Activated T-cell treated with anti-CD3 and anti-CD28 coated beads, Interleukin-2, amount 50 U/mL, for 4 hours (primary cell): ENCODE data around the gene ZFYVE16. TPM values are rescaled to one million over a fixed set of nuclear protein-coding genes. Genes with fewer than 3 reads are reported as not detected.
A peak's percentile ranks its signal among the peaks of the same experiment; 100 is the strongest.
"Not testable (repeated sequence)": the region's sequence is repeated elsewhere in the genome, so short reads cannot be mapped to it uniquely, and the experiment has no call there.

Experiments
- ATAC-seq, 2 donors: fragments of 200-7000 bp; cut with Tn5 transposase; one replicate each; pipeline ENCODE4 v1.10.0; 2021
- DNase-seq: peaks from one replicate; pipeline ENCODE4 v3.0.0-alpha.2; 2020
- H3K27me3 Mint-ChIP-seq: one replicate; pipeline ENCODE4 v1.8.0; 2021; ENCODE audit warnings: low read depth, mixed read lengths
- H3K36me3 Mint-ChIP-seq: one replicate; pipeline ENCODE4 v1.8.0; 2022; ENCODE audit warnings: mixed read lengths; ENCODE audit not compliant: insufficient read depth
- H3K4me1 Mint-ChIP-seq: one replicate; pipeline ENCODE4 v1.8.0; 2021; ENCODE audit warnings: low read depth, mixed read lengths
- H3K4me3 Mint-ChIP-seq: one replicate; pipeline ENCODE4 v1.8.0; 2021; ENCODE audit warnings: mild to moderate bottlenecking, moderate library complexity, mixed read lengths
- H3K9me3 Mint-ChIP-seq: one replicate; pipeline ENCODE4 v1.8.0; 2021; ENCODE audit warnings: mixed read lengths
- total RNA-seq, 3 donors: library from RNA; stranded (reverse); gene quantifications; one replicate each; pipeline ENCODE4 v1.2.1, GENCODE V29; 2021

The ZFYVE16 gene
- total RNA-seq, 3 donors from 2014 or later, result 4.0 to 5.1 (median 4.9) TPM

GRCh38 chr5:80399526-80400239, 8.2 kb upstream of the ZFYVE16 start:
- DNase-seq (no peak), ATAC-seq (peak; percentile 41 to 46)
- peaks cover 15% of the 10 kb centered on the region for H3K27me3 Mint-ChIP-seq
- H3K4me1 Mint-ChIP-seq, result no peaks in the 10 kb centered on the region
- H3K4me3 Mint-ChIP-seq, result no peak overlapping the region
- no peaks in the 10 kb centered on the region for H3K9me3 Mint-ChIP-seq
- H3K36me3 Mint-ChIP-seq, result no peaks in the 10 kb centered on the region

GRCh38 chr5:80400368-80400767, 7.5 kb upstream of the ZFYVE16 start:
- H3K27me3 Mint-ChIP-seq, result peaks cover 14% of the 10 kb centered on the region

GRCh38 chr5:80403782-80404181, 4.1 kb upstream of the ZFYVE16 start:
- Mint-ChIP-seq H3K4me1 (peaks cover 7% of the 10 kb centered on the region), H3K36me3 (no peaks in the 10 kb centered on the region), H3K4me3 (no peak overlapping the region), H3K27me3 (peaks cover 2% of the 10 kb centered on the region), H3K9me3 (no peaks in the 10 kb centered on the region)
- no peak for DNase-seq
- no peak for ATAC-seq

More at GRCh38 chr5:80400368-80400767, 7.5 kb upstream of the ZFYVE16 start:
- H3K4me3 Mint-ChIP-seq, H3K36me3 Mint-ChIP-seq, H3K4me1 Mint-ChIP-seq, H3K9me3 Mint-ChIP-seq, DNase-seq, ATAC-seq: not testable (repeated sequence)

- no peaks in the 10 kb centered on the region for H3K36me3 Mint-ChIP-seq
Measured at GRCh38 chr5:80406980-80407734, 707 bp upstream of the ZFYVE16 start.

GRCh38 chr5:80408484-80409366, 861 bp downstream of the ZFYVE16 start:
- Mint-ChIP-seq H3K27me3 (no peaks in the 10 kb centered on the region), H3K4me3 (peak overlapping the region; percentile 90), H3K4me1 (peaks cover 18% of the 10 kb centered on the region), H3K36me3 (no peaks in the 10 kb centered on the region), H3K9me3 (no peaks in the 10 kb centered on the region)
- peak; percentile 24 for DNase-seq
- ATAC-seq, result peak; percentile 46 to 56

More at GRCh38 chr5:80406980-80407734, 707 bp upstream of the ZFYVE16 start:
- Mint-ChIP-seq H3K27me3 (no peaks in the 10 kb centered on the region), H3K4me1 (peaks cover 18% of the 10 kb centered on the region), H3K4me3 (peak overlapping the region; percentile 90), H3K9me3 (no peaks in the 10 kb centered on the region)
- DNase-seq (no peak), ATAC-seq (no peak)

GRCh38 chr5:80409367-80409966, 1.6 kb downstream of the ZFYVE16 start:
- Mint-ChIP-seq H3K36me3 (peaks cover 4% of the 10 kb centered on the region), H3K4me1 (peaks cover 20% of the 10 kb centered on the region), H3K27me3 (no peaks in the 10 kb centered on the region), H3K9me3 (no peaks in the 10 kb centered on the region), H3K4me3 (peak overlapping the region; percentile 90)
- ATAC-seq (no peak), DNase-seq (no peak)

- Mint-ChIP-seq H3K9me3 (no peaks in the 10 kb centered on the region), H3K27me3 (no peaks in the 10 kb centered on the region), H3K4me3 (no peak overlapping the region), H3K4me1 (peaks cover 20% of the 10 kb centered on the region), H3K36me3 (peaks cover 7% of the 10 kb centered on the region)
- no peak for DNase-seq
- no peak for ATAC-seq
Measured at GRCh38 chr5:80411589-80412219, 3.8 kb downstream of the ZFYVE16 start.

- no peaks in the 10 kb centered on the region for H3K9me3 Mint-ChIP-seq
- DNase-seq (no peak), ATAC-seq (no peak)
- peaks cover 7% of the 10 kb centered on the region for H3K36me3 Mint-ChIP-seq
- H3K4me3 Mint-ChIP-seq, result no peak overlapping the region
- peaks cover 10% of the 10 kb centered on the region for H3K4me1 Mint-ChIP-seq
- no peaks in the 10 kb centered on the region for H3K27me3 Mint-ChIP-seq
Measured at GRCh38 chr5:80414113-80414512, 6.2 kb downstream of the ZFYVE16 start.

GRCh38 chr5:80417973-80418372, 10.1 kb downstream of the ZFYVE16 start:
- H3K36me3 Mint-ChIP-seq, result peaks cover 20% of the 10 kb centered on the region
- DNase-seq, result no peak
- no peak for ATAC-seq
- no peaks in the 10 kb centered on the region for H3K27me3 Mint-ChIP-seq
- peaks cover 6% of the 10 kb centered on the region for H3K9me3 Mint-ChIP-seq
- peaks cover 2% of the 10 kb centered on the region for H3K4me1 Mint-ChIP-seq
- H3K4me3 Mint-ChIP-seq, result no peak overlapping the region

GRCh38 chr5:80424365-80424764, 16.5 kb downstream of the ZFYVE16 start:
- DNase-seq, ATAC-seq, H3K4me1 Mint-ChIP-seq, H3K27me3 Mint-ChIP-seq, H3K4me3 Mint-ChIP-seq: not testable (repeated sequence)
- peaks cover 15% of the 10 kb centered on the region for H3K9me3 Mint-ChIP-seq
- H3K36me3 Mint-ChIP-seq, result peaks cover 18% of the 10 kb centered on the region

- DNase-seq (no peak), ATAC-seq (no peak)
- Mint-ChIP-seq H3K4me1 (no peaks in the 10 kb centered on the region), H3K9me3 (no peaks in the 10 kb centered on the region), H3K36me3 (peaks cover 26% of the 10 kb centered on the region), H3K27me3 (no peaks in the 10 kb centered on the region), H3K4me3 (no peak overlapping the region)
Measured at GRCh38 chr5:80435476-80435875, 27.6 kb downstream of the ZFYVE16 start.

GRCh38 chr5:80437326-80437725, 29.5 kb downstream of the ZFYVE16 start:
- H3K9me3 Mint-ChIP-seq, result no peaks in the 10 kb centered on the region
- ATAC-seq, result no peak
- H3K27me3 Mint-ChIP-seq, result no peaks in the 10 kb centered on the region
- H3K4me1 Mint-ChIP-seq, result no peaks in the 10 kb centered on the region
- no peak for DNase-seq
- H3K4me3 Mint-ChIP-seq, result no peak overlapping the region
- H3K36me3 Mint-ChIP-seq, result peaks cover 34% of the 10 kb centered on the region

- no peak for ATAC-seq
- H3K4me1 Mint-ChIP-seq, result no peaks in the 10 kb centered on the region
- H3K4me3 Mint-ChIP-seq, result no peak overlapping the region
- no peak for DNase-seq
- no peaks in the 10 kb centered on the region for H3K9me3 Mint-ChIP-seq
- no peaks in the 10 kb centered on the region for H3K27me3 Mint-ChIP-seq
- peaks cover 42% of the 10 kb centered on the region for H3K36me3 Mint-ChIP-seq
Measured at GRCh38 chr5:80438739-80439138, 30.9 kb downstream of the ZFYVE16 start.
